Liver (tissue), 9 donors: ENCODE data around the gene ABCE1. TPM values are rescaled to one million over a fixed set of nuclear protein-coding genes. Genes with fewer than 3 reads are reported as not detected.

Experiments
- DNase-seq: peaks from one replicate; pipeline ENCODE4 v3.0.0-alpha.2; 2017; ENCODE audit warnings: low spot score
- H3K27ac ChIP-seq, 2 donors: one replicate each; pipeline ENCODE4 v1.7.0; 2013; ENCODE audit warnings: inconsistent platforms in 2 of 2, low read length in 2 of 2, control low read depth in 1 of 2, low read depth in 1 of 2, mild to moderate bottlenecking in 1 of 2
- H3K27me3 ChIP-seq, 4 donors: one replicate each; pipeline versions ENCODE4 v1.6.1 to v1.7.0; 2013; ENCODE audit warnings: low read length in 3 of 4, inconsistent platforms in 1 of 4, mild to moderate bottlenecking in 1 of 4, moderate library complexity in 1 of 4; ENCODE audit not compliant: control insufficient read depth in 4 of 4, insufficient read depth in 4 of 4
- H3K36me3 ChIP-seq, 4 donors: one replicate each; pipeline versions ENCODE4 v1.6.1 to v1.7.0; 2013; ENCODE audit warnings: low read length in 3 of 4, mild to moderate bottlenecking in 3 of 4, low read depth in 1 of 4, moderate library complexity in 1 of 4; ENCODE audit not compliant: control insufficient read depth in 4 of 4, insufficient read depth in 3 of 4
- H3K4me1 ChIP-seq, 4 donors: one replicate each; pipeline versions ENCODE4 v1.6.1 to v1.7.0; 2013; ENCODE audit warnings: low read length in 3 of 4, mild to moderate bottlenecking in 3 of 4, moderate library complexity in 1 of 4; ENCODE audit not compliant: control insufficient read depth in 4 of 4, insufficient read depth in 4 of 4
- H3K4me3 ChIP-seq, 3 donors: one replicate each; pipeline versions ENCODE4 v1.6.1 to v1.7.0; 2013; ENCODE audit warnings: low read length in 3 of 3, control low read depth in 1 of 3, low read depth in 1 of 3, mild to moderate bottlenecking in 1 of 3
- H3K9ac ChIP-seq, 2 donors: one replicate each; pipeline ENCODE4 v1.7.0; 2013; ENCODE audit warnings: low read length in 2 of 2, mild to moderate bottlenecking in 2 of 2, moderate library complexity in 2 of 2, control low read depth in 1 of 2, low read depth in 1 of 2
- H3K9me3 ChIP-seq, 4 donors: one replicate each; pipeline versions ENCODE4 v1.6.1 to v1.7.0; 2013; ENCODE audit warnings: low read length in 3 of 4; ENCODE audit not compliant: control insufficient read depth in 4 of 4
- EGR1 ChIP-seq, 2 donors: IDR thresholded peaks; 2 replicates each; pipeline ENCODE4 v1.6.1; 2016 to 2018; ENCODE audit warnings: antibody characterized with exemption in 2 of 2, low read depth in 2 of 2
- FOXA1 ChIP-seq: IDR thresholded peaks from 2 replicates; pipeline ENCODE4 v1.6.1; 2016; ENCODE audit warnings: antibody characterized with exemption
- FOXA2 ChIP-seq: IDR thresholded peaks from 2 replicates; pipeline ENCODE4 v1.6.1; 2016; ENCODE audit warnings: antibody characterized with exemption
- GABPA ChIP-seq, 2 donors: IDR thresholded peaks in 1 of 2; conservative IDR thresholded peaks in 1 of 2; 2 replicates each; pipeline ENCODE4 v1.6.1; 2016; ENCODE audit warnings: antibody characterized with exemption in 2 of 2, mild to moderate bottlenecking in 1 of 2, moderate library complexity in 1 of 2
- HNF4A ChIP-seq, 2 donors: conservative IDR thresholded peaks; 2 replicates each; pipeline ENCODE4 v1.6.1; 2016; ENCODE audit warnings: antibody characterized with exemption in 2 of 2, mild to moderate bottlenecking in 2 of 2
- HNF4G ChIP-seq: IDR thresholded peaks from 2 replicates; pipeline ENCODE4 v1.6.1; 2016; ENCODE audit warnings: antibody characterized with exemption
- RAD21 ChIP-seq, 2 donors: IDR thresholded peaks; 2 replicates each; pipeline ENCODE4 v1.6.1; 2016; ENCODE audit warnings: antibody characterized with exemption in 2 of 2, mild to moderate bottlenecking in 2 of 2
- RXRA ChIP-seq, 2 donors: IDR thresholded peaks; 2 replicates each; pipeline ENCODE4 v1.6.1; 2017 to 2018; ENCODE audit warnings: antibody characterized with exemption in 2 of 2, mild to moderate bottlenecking in 1 of 2
- WGBS: extraction: QIAGEN DNeasy Blood & Tissue Kit; methylation state at CpG from one replicate; pipeline ENCODE4 v1.1.7; 2013; 5-methylcytosine and 5-hydroxymethylcytosine counted together
- polyA plus RNA-seq, 2 donors: library from polyadenylated mRNA; stranded (reverse) in 1 of 2; unstranded in 1 of 2; fragments of 200-250 nt in 1 of 2; fragments of >200 nt in 1 of 2; fragmentation: Nextera tagmentation in 1 of 2; extraction: Ambion mirVana in 1 of 2; gene quantifications; one replicate each; pipeline versions ENCODE4 v1.2.1 to v1.2.3, GENCODE V29; 2013 to 2015
- total RNA-seq, 2 donors: library from RNA; depleted of rRNA; stranded (reverse); fragments of >200 nt; gene quantifications; one replicate each; pipeline ENCODE4 v1.2.3, GENCODE V29; 2014
- TF ChIP-seq, protein P1 (sequence below): IDR thresholded peaks from 2 replicates; pipeline ENCODE4 v1.6.1; 2016; ENCODE audit warnings: antibody characterized with exemption
- TF ChIP-seq, protein P2 (sequence below): fragments of 150-350 bp; IDR thresholded peaks from 2 replicates; pipeline ENCODE4 v1.5.1; 2017; ENCODE audit warnings: improper control_type of control experiment, low read depth, low read length; ENCODE audit not compliant: missing input control
- TF ChIP-seq, protein P3 (sequence below): IDR thresholded peaks from 2 replicates; pipeline ENCODE4 v1.6.1; 2016; ENCODE audit warnings: antibody characterized with exemption
- donor health status: healthy.
- donor health status: healthy.
- donor health status: healthy.
- donor health status: healthy.
- donor health status: healthy.

The ABCE1 gene
- total and polyA plus RNA-seq, 4 donors: 12.7 to 59.8 (median 31.0) TPM

DNA sequence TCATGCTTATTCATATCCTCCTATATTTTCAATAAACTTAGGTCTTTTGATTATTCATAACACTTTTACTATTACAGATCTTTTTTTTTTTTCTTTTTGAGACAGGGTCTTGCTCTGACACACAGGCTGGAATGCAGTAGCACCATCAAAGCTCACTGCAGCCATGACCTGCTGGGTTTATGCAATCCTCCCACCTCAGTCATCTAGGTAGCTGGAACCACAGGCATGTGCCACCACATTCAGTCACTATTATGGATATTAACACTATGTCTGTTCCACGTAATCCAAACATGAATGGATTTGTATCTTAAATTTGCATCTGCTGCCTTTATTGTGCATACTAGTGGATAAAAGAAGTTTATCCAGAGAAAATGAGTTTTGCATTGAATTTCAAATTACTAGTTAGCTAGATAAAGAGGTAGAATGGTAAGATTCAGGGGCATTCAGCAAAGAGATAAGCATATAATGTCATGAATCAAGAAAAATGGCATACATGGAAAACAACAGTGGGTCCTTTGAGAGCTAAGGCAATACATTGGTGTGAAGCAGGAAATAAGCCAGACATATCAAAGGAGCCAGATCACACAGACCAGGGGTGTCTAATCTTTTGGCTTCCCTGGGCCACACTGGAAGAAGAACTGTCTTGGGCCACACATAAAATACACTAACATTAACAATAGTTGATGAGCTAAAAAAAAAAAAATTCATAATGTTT lies 14.1 kb upstream of the ABCE1 start:
- Histone ChIP-seq H3K9me3 (no peaks in the 10 kb centered on the region), H3K27me3 (no peaks in the 10 kb centered on the region), H3K36me3 (peaks cover 1 to 9% (median 6%) of the 10 kb centered on the region in 4 donors), H3K9ac (no peak overlapping the region), H3K4me3 (no peak overlapping the region), H3K4me1 (peaks cover 0 to 3% (median 0%) of the 10 kb centered on the region in 4 donors), H3K27ac (no peak overlapping the region)
- TF ChIP-seq RXRA (IDR thresholded peaks at IDR 0.05): no peak
- DNase-seq: no peak
- WGBS: 100% methylated on average over 1 of the region's 1 CpG

DNA sequence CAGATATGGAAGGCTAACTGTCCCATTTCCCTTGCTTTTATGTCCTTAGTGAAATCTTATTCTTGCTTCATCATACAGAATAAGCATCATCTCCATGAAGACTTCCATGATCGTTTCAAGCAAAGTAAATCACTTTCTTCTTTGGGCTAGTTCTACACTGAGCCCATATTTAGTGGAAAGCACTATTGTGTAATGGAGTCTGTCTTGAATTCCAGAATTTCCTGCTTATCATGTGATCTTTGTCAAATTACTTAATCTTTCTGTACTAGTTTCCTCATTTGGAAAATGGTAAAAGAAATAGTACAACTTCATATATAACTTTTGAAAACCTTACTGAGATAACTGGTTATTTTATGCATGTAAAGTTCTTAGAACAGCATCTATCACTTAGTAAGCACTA lies 7.7 kb upstream of the ABCE1 start:
- Histone ChIP-seq H3K9me3 (peaks cover 0 to 8% (median 1%) of the 10 kb centered on the region in 4 donors), H3K4me3 (no peak overlapping the region), H3K4me1 (peaks cover 0 to 1% (median 0%) of the 10 kb centered on the region in 4 donors), H3K27ac (no peak overlapping the region), H3K27me3 (no peaks in the 10 kb centered on the region), H3K9ac (no peak overlapping the region), H3K36me3 (peaks cover 8 to 40% (median 35%) of the 10 kb centered on the region in 4 donors)
- TF ChIP-seq RAD21 (IDR thresholded peaks at IDR 0.05) (no peak), EGR1 (IDR thresholded peaks at IDR 0.05; ENCODE audit: low read depth in 2 of 2) (no peak), HNF4G (no peak), FOXA1 (no peak), GABPA (IDR thresholded peaks at IDR 0.05 in 1 of 2, conservative IDR thresholded peaks at IDR 0.05 in 1 of 2) (no peak), HNF4A (conservative IDR thresholded peaks at IDR 0.05) (no peak), RXRA (IDR thresholded peaks at IDR 0.05) (no peak)
- TF ChIP-seq, protein P1, sequence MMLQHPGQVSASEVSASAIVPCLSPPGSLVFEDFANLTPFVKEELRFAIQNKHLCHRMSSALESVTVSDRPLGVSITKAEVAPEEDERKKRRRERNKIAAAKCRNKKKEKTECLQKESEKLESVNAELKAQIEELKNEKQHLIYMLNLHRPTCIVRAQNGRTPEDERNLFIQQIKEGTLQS: no peak
- TF ChIP-seq, protein P2, sequence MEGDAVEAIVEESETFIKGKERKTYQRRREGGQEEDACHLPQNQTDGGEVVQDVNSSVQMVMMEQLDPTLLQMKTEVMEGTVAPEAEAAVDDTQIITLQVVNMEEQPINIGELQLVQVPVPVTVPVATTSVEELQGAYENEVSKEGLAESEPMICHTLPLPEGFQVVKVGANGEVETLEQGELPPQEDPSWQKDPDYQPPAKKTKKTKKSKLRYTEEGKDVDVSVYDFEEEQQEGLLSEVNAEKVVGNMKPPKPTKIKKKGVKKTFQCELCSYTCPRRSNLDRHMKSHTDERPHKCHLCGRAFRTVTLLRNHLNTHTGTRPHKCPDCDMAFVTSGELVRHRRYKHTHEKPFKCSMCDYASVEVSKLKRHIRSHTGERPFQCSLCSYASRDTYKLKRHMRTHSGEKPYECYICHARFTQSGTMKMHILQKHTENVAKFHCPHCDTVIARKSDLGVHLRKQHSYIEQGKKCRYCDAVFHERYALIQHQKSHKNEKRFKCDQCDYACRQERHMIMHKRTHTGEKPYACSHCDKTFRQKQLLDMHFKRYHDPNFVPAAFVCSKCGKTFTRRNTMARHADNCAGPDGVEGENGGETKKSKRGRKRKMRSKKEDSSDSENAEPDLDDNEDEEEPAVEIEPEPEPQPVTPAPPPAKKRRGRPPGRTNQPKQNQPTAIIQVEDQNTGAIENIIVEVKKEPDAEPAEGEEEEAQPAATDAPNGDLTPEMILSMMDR: no peak
- TF ChIP-seq, protein P3, sequence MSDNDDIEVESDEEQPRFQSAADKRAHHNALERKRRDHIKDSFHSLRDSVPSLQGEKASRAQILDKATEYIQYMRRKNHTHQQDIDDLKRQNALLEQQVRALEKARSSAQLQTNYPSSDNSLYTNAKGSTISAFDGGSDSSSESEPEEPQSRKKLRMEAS: no peak
- 91% methylated on average over 1 of the region's 1 CpG for WGBS
- no peak for DNase-seq

DNA sequence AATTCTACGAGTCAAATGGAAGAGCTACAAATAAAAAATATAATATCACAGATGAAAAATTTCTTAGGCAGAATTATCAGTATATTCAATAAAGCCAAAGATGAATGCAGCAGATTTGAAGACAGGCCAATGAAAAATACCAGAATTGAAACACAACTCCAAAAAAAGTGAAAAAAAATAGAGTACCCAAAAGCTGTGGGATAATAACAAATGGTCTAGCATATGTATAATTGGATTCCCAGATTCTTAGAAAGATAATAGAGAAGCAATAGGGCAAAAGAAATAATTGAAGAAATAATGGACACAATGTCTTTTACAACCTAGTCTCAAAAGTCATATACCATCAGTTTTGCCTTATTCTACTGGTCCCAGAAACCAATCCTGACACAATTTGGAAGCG lies 4.5 kb upstream of the ABCE1 start:
- DNase-seq: no peak
- H3K27me3 ChIP-seq: no peaks in the 10 kb centered on the region
- 99% methylated on average over 2 of the region's 2 CpGs for WGBS
- H3K9me3 ChIP-seq: peaks cover 0 to 8% (median 1%) of the 10 kb centered on the region in 4 donors
- no peak for TF ChIP-seq FOXA2
- H3K4me3 ChIP-seq: no peak overlapping the region
- H3K9ac ChIP-seq: no peak overlapping the region
- peaks cover 5 to 10% (median 9%) of the 10 kb centered on the region in 4 donors for H3K4me1 ChIP-seq
- no peak overlapping the region for H3K27ac ChIP-seq
- peaks cover 8 to 38% (median 34%) of the 10 kb centered on the region in 4 donors for H3K36me3 ChIP-seq
